ENCODE results near the gene MADD.

- TF ChIP-seq CTCF (IDR thresholded peaks at IDR 0.05) (no peak), POLR2A (IDR thresholded peaks at IDR 0.05) (no peak)
Measured at GRCh38 chr11:47342036-47342803, 72.3 kb downstream of the MADD start.

Data from lower leg skin (tissue), 3 donors.